Epithelial cell of proximal tubule (primary cell): ENCODE data around the gene MAML3. TPM values are rescaled to one million over a fixed set of nuclear protein-coding genes. Genes with fewer than 3 reads are reported as not detected.

Experiments
- DNase-seq: peaks from one replicate; pipeline ENCODE4 v3.0.0-alpha.2; 2011; ENCODE audit warnings: low read depth
- H3K4me3 ChIP-seq: 2 replicates; pipeline ENCODE4 v1.5.1; 2011; ENCODE audit warnings: low read depth, mild to moderate bottlenecking, low read length
- total RNA-seq: library from RNA; depleted of rRNA; stranded (reverse); fragments of >200 nt; gene quantifications from 2 replicates; pipeline ENCODE4 v1.2.3, GENCODE V29; 2015
- TF ChIP-seq, protein P1 (sequence below): conservative IDR thresholded peaks from 2 replicates; pipeline ENCODE4 v1.5.1; 2012; ENCODE audit warnings: low read depth, mild to moderate bottlenecking, low read length

Gene MAML3
- total RNA-seq, 1 donor from 2014 or later = 1.2 TPM

DNA sequence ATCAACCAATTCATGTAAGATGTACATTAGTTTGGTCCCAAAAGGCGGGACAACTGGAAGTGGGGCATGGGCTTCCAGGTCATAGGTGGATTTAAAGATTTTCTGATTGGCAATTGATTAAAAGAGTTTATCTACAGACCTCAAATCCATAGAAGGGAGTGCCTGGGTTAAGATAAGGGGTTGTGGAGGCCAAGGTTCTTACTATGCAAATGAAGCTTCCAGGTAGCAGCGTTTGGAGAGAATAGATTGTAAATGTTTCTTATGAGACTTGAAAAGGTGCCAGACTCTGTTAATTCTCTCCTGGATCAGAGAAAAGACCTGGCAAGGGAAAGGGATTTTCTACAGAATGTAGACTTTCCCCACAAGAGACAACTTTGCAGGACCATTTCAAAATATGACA, 485.9 kb downstream of the MAML3 start:
- no peak for DNase-seq
- TF ChIP-seq, protein P1, sequence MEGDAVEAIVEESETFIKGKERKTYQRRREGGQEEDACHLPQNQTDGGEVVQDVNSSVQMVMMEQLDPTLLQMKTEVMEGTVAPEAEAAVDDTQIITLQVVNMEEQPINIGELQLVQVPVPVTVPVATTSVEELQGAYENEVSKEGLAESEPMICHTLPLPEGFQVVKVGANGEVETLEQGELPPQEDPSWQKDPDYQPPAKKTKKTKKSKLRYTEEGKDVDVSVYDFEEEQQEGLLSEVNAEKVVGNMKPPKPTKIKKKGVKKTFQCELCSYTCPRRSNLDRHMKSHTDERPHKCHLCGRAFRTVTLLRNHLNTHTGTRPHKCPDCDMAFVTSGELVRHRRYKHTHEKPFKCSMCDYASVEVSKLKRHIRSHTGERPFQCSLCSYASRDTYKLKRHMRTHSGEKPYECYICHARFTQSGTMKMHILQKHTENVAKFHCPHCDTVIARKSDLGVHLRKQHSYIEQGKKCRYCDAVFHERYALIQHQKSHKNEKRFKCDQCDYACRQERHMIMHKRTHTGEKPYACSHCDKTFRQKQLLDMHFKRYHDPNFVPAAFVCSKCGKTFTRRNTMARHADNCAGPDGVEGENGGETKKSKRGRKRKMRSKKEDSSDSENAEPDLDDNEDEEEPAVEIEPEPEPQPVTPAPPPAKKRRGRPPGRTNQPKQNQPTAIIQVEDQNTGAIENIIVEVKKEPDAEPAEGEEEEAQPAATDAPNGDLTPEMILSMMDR = no peak
- no peak overlapping the region for H3K4me3 ChIP-seq

Other genes starting within 250 kb of the MAML3 start
- 68.3 and 79.8 TPM in 2 replicates for gene SCOC, start 219.5 kb upstream of the MAML3 start, total RNA-seq